Upper lobe of left lung (tissue), 6 donors: ENCODE data around the gene RNF214. TPM values are rescaled to one million over a fixed set of nuclear protein-coding genes. Genes with fewer than 3 reads are reported as not detected.

Experiments used
- ATAC-seq, 2 donors: fragments of 200-7000 bp; cut with Tn5 transposase; one replicate each; pipeline ENCODE4 v1.9.1; 2022; ENCODE audit warnings: mild to moderate bottlenecking in 2 of 2, moderate library complexity in 2 of 2; ENCODE audit not compliant: low FRiP score in 2 of 2
- DNase-seq, 2 donors: peaks; one replicate each; pipeline ENCODE4 v3.0.0-alpha.2; 2019 to 2020
- H3K27ac ChIP-seq, 4 donors: fragments of 200-600 bp; sonication (generic); one replicate each; pipeline ENCODE4 v1.5.1; 2016 to 2019
- H3K27me3 ChIP-seq, 4 donors: fragments of 200-600 bp; sonication (generic); one replicate each; pipeline ENCODE4 v1.5.1; 2017 to 2019
- H3K36me3 ChIP-seq, 4 donors: fragments of 200-600 bp; sonication (generic); one replicate each; pipeline ENCODE4 v1.5.1; 2016 to 2019
- H3K4me1 ChIP-seq, 4 donors: fragments of 200-600 bp; sonication (generic); one replicate each; pipeline ENCODE4 v1.5.1; 2018 to 2019
- H3K4me3 ChIP-seq, 4 donors: fragments of 200-600 bp; sonication (generic); one replicate each; pipeline ENCODE4 v1.5.1; 2017 to 2019; ENCODE audit warnings: mild to moderate bottlenecking in 2 of 4, moderate library complexity in 1 of 4
- H3K9me3 ChIP-seq, 4 donors: fragments of 200-600 bp; sonication (generic); one replicate each; pipeline ENCODE4 v1.5.1; 2018 to 2019
- CTCF ChIP-seq, 6 experiments: fragments of 450-650 bp in 4 of 6; fragments of 200-600 bp in 2 of 6; sonication (generic) in 2 of 6; IDR thresholded peaks; one replicate each; pipeline ENCODE4 v1.5.1; 2016 to 2019; ENCODE audit warnings: antibody characterized with exemption in 6 of 6
- EP300 ChIP-seq, 4 donors: sonication (generic); formaldehyde crosslinking; IDR thresholded peaks; one replicate each; pipeline ENCODE4 v1.5.1; 2017; ENCODE audit warnings: antibody characterized with exemption in 4 of 4, control low read depth in 2 of 4
- POLR2A ChIP-seq, 4 donors: fragments of 450-650 bp; IDR thresholded peaks; one replicate each; pipeline ENCODE4 v1.5.1; 2016 to 2017; ENCODE audit warnings: antibody characterized with exemption in 4 of 4, mild to moderate bottlenecking in 2 of 4
- POLR2AphosphoS5 ChIP-seq, 2 donors: sonication (generic); formaldehyde crosslinking; IDR thresholded peaks; one replicate each; pipeline ENCODE4 v1.5.1; 2017; ENCODE audit warnings: antibody characterized with exemption in 2 of 2
- WGBS, 2 donors: methylation state at CpG; one replicate each; pipeline ENCODE4 v1.1.5; 2017 to 2018; 5-methylcytosine and 5-hydroxymethylcytosine counted together
- total RNA-seq, 6 donors: library from RNA; depleted of rRNA in 4 of 6; stranded (reverse); fragments of >200 nt in 4 of 6; gene quantifications; one replicate each; pipeline versions ENCODE4 v1.1.0 to v1.2.1, GENCODE V29; 2016 to 2021
- donor health status: DM: no; HTN: no; CAD: no; lungs with moderate emphysema.
- donor health status: DM: no; HTN: yes; CAD: no; lungs with severe emphysema.

The RNF214 gene
- total RNA-seq, 6 donors from 2014 or later: 9.0 to 24.1 (median 19.8) TPM

DNA sequence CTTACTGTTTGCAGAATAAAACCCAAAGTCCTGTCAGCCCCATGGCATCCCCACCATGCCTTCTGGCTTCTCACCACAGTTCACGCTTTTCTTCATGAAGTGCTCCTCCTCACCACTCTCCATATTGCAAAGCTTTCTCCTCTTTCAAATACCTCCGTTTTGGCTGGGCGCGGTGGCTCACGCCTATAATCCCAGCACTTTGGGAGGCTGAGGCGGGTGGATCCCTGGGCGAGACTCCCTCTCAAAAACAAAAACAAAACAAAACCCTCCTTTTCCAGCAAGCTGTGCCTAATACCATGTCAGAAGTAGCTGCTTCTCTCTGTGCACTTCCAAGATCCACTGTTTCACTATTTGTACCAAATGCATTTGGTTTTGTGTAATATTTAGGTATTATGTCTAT lies 76.8 kb downstream of the RNF214 start:
- Histone ChIP-seq H3K27me3 (no peaks in the 10 kb centered on the region), H3K36me3 (no peaks in the 10 kb centered on the region), H3K4me1 (peaks cover 4 to 10% (median 5%) of the 10 kb centered on the region in 4 donors), H3K9me3 (no peaks in the 10 kb centered on the region), H3K27ac (no peak overlapping the region), H3K4me3 (no peak overlapping the region)
- TF ChIP-seq POLR2A (IDR thresholded peaks at IDR 0.05) (no peak), POLR2AphosphoS5 (IDR thresholded peaks at IDR 0.05) (no peak), CTCF (IDR thresholded peaks at IDR 0.05) (no peak), EP300 (IDR thresholded peaks at IDR 0.05) (no peak)
- ATAC-seq: no peak
- no peak for DNase-seq
- 93% methylated on average over 7 of the region's 7 CpGs for WGBS, 2 donors

GRCh38 chr11:117313091-117313490 lies 80.6 kb downstream of the RNF214 start:
- Histone ChIP-seq H3K36me3 (no peaks in the 10 kb centered on the region), H3K27me3 (no peaks in the 10 kb centered on the region), H3K4me1 (peaks cover 22 to 29% (median 25%) of the 10 kb centered on the region in 4 donors), H3K4me3 (no peak overlapping the region), H3K27ac (no peak overlapping the region), H3K9me3 (no peaks in the 10 kb centered on the region)
- no peak for ATAC-seq
- WGBS, 2 donors: 55 to 69% methylated on average over 5 of the region's 5 CpGs
- TF ChIP-seq POLR2AphosphoS5 (IDR thresholded peaks at IDR 0.05) (no peak), CTCF (IDR thresholded peaks at IDR 0.05) (no peak), POLR2A (IDR thresholded peaks at IDR 0.05) (no peak), EP300 (IDR thresholded peaks at IDR 0.05) (no peak)
- no peak for DNase-seq

GRCh38 chr11:117313828-117314768 lies 81.6 kb downstream of the RNF214 start:
- ATAC-seq (no peak), DNase-seq (no peak)
- H3K27ac ChIP-seq: no peak overlapping the region
- no peaks in the 10 kb centered on the region for H3K36me3 ChIP-seq
- H3K9me3 ChIP-seq: no peaks in the 10 kb centered on the region
- peak overlapping the region in 2 of 4 donors; percentile 91 to 96 for H3K4me3 ChIP-seq
- 70 to 82% methylated on average over 14 of the region's 14 CpGs for WGBS, 2 donors
- no peaks in the 10 kb centered on the region for H3K27me3 ChIP-seq
- H3K4me1 ChIP-seq: peaks cover 22 to 29% (median 25%) of the 10 kb centered on the region in 4 donors
- no peak for TF ChIP-seq POLR2AphosphoS5 (IDR thresholded peaks at IDR 0.05)

GRCh38 chr11:117314840-117315239 lies 82.4 kb downstream of the RNF214 start:
- peak overlapping the region in 3 of 4 donors; percentile 78 to 96 (median 91) for H3K4me3 ChIP-seq
- no peaks in the 10 kb centered on the region for H3K27me3 ChIP-seq
- H3K4me1 ChIP-seq: peaks cover 22 to 29% (median 25%) of the 10 kb centered on the region in 4 donors
- no peak overlapping the region for H3K27ac ChIP-seq
- TF ChIP-seq POLR2AphosphoS5 (IDR thresholded peaks at IDR 0.05) (no peak), CTCF (IDR thresholded peaks at IDR 0.05) (no peak), EP300 (IDR thresholded peaks at IDR 0.05) (no peak), POLR2A (IDR thresholded peaks at IDR 0.05) (no peak)
- H3K36me3 ChIP-seq: no peaks in the 10 kb centered on the region
- ATAC-seq (no peak), DNase-seq (no peak)
- 17 to 30% methylated on average over 9 to 10 of the region's 10 CpGs for WGBS, 2 donors
- H3K9me3 ChIP-seq: no peaks in the 10 kb centered on the region

GRCh38 chr11:117315285-117316196 lies 83.1 kb downstream of the RNF214 start:
- ATAC-seq (peak; percentile 50 to 54), DNase-seq (peak; percentile 22 to 92)
- Histone ChIP-seq H3K9me3 (no peaks in the 10 kb centered on the region), H3K27me3 (no peaks in the 10 kb centered on the region), H3K36me3 (no peaks in the 10 kb centered on the region), H3K27ac (peak overlapping the region in 3 of 4 donors; percentile 44 to 75 (median 54)), H3K4me1 (peaks cover 22 to 29% (median 25%) of the 10 kb centered on the region in 4 donors), H3K4me3 (peak overlapping the region; percentile 74 to 96 (median 84))
- TF ChIP-seq CTCF (IDR thresholded peaks at IDR 0.05) (no peak), EP300 (IDR thresholded peaks at IDR 0.05) (no peak), POLR2A (IDR thresholded peaks at IDR 0.05) (no peak), POLR2AphosphoS5 (IDR thresholded peaks at IDR 0.05) (no peak)
- WGBS, 2 donors: 6% methylated on average over 7 to 21 of the region's 62 CpGs
